SK-N-SH (cell line): ENCODE results near the gene PLK3. TPM values are rescaled to one million over a fixed set of nuclear protein-coding genes. Genes with fewer than 3 reads are reported as not detected.

ENCODE experiments used
- CTCF ChIA-PET: fragments of 300-600, 350-600 bp; formaldehyde crosslinking; extraction: SDS; loops from one replicate; lab custom pipeline; 2021; lab: Yijun Ruan, JAX
- POLR2A ChIA-PET: fragments of 350-600 bp; sonication (Branson Sonifier 250); formaldehyde crosslinking; extraction: SDS; loops from one replicate; lab custom pipeline; 2020; ENCODE audit warnings: antibody characterized with exemption, inconsistent platforms; lab: Yijun Ruan, JAX
- DNase-seq: peaks from one replicate; pipeline ENCODE4 v3.0.0; 2012
- H2AFZ ChIP-seq: fragments of 200-600 bp; sonication (generic); 2 replicates; pipeline ENCODE4 v1.8.1; 2016; ENCODE audit warnings: antibody characterized with exemption, mild to moderate bottlenecking, low read depth
- H3F3A ChIP-seq: fragments of 200-600 bp; sonication (generic); replicated peaks from 2 replicates; pipeline ENCODE3; 2016; ENCODE audit warnings: antibody characterized with exemption, mild to moderate bottlenecking; ENCODE audit not compliant: insufficient read depth
- H3K27ac ChIP-seq, 2 experiments: fragments of 200-500 bp in 1 of 2; fragments of 200-600 bp in 1 of 2; sonication (Bioruptor generic) in 1 of 2; sonication (generic), shearing (Covaris generic) in 1 of 2; 2 replicates each; pipeline versions ENCODE4 v1.5.1 to v1.6.1; 2014 to 2016; ENCODE audit warnings: low read depth in 2 of 2, inconsistent platforms in 1 of 2, low read length in 1 of 2, mild to moderate bottlenecking in 1 of 2, mixed read lengths in 1 of 2
- H3K27me3 ChIP-seq: fragments of 200-600 bp; sonication (generic), shearing (Covaris generic); 2 replicates; pipeline ENCODE4 v1.6.1; 2016; ENCODE audit warnings: mixed run types; ENCODE audit not compliant: insufficient read depth
- H3K36me3 ChIP-seq, 2 experiments: fragments of 200-500 bp in 1 of 2; fragments of 200-600 bp in 1 of 2; sonication (Bioruptor generic) in 1 of 2; sonication (generic) in 1 of 2; replicated peaks in 1 of 2; 2 replicates each; pipeline versions ENCODE3 to v1.5.1; 2014 to 2016; ENCODE audit warnings: low read length in 1 of 2, mild to moderate bottlenecking in 1 of 2; ENCODE audit not compliant: insufficient read depth in 2 of 2, control insufficient read depth in 1 of 2
- H3K4me1 ChIP-seq, 2 experiments: fragments of 200-500 bp in 1 of 2; fragments of 200-600 bp in 1 of 2; sonication (Bioruptor generic) in 1 of 2; sonication (generic), shearing (Covaris generic) in 1 of 2; 2 replicates each; pipeline versions ENCODE4 v1.5.1 to v1.6.1; 2014 to 2016; ENCODE audit warnings: low read depth in 1 of 2, low read length in 1 of 2, mixed run types in 1 of 2; ENCODE audit not compliant: insufficient read depth in 2 of 2, control insufficient read depth in 1 of 2
- H3K4me2 ChIP-seq: fragments of 200-600 bp; sonication (generic), shearing (Covaris generic); 2 replicates; pipeline ENCODE4 v1.6.1; 2017; ENCODE audit warnings: mixed run types
- H3K4me3 ChIP-seq, 2 experiments: fragments of 200-500 bp in 1 of 2; fragments of 200-600 bp in 1 of 2; sonication (Bioruptor generic) in 1 of 2; sonication (generic), shearing (Covaris generic) in 1 of 2; 2 replicates each; pipeline versions ENCODE4 v1.5.1 to v1.8.1; 2014 to 2016; ENCODE audit warnings: low read depth in 2 of 2, inconsistent platforms in 1 of 2, low read length in 1 of 2, mild to moderate bottlenecking in 1 of 2, mixed read lengths in 1 of 2, moderate library complexity in 1 of 2
- H3K79me2 ChIP-seq: fragments of 200-600 bp; sonication (generic); 2 replicates; pipeline ENCODE4 v1.8.1; 2017; ENCODE audit warnings: mild to moderate bottlenecking; ENCODE audit not compliant: insufficient read depth
- H3K9ac ChIP-seq: fragments of 200-600 bp; sonication (generic); 2 replicates; pipeline ENCODE4 v1.6.1; 2017; ENCODE audit warnings: mixed run types
- H3K9me2 ChIP-seq: fragments of 200-600 bp; sonication (generic); 2 replicates; pipeline ENCODE4 v1.6.1; 2017; ENCODE audit warnings: mixed run types
- H3K9me3 ChIP-seq: fragments of 200-600 bp; sonication (generic); 2 replicates; pipeline ENCODE4 v1.6.1; 2017; ENCODE audit warnings: mixed run types, mild to moderate bottlenecking, moderate library complexity
- H4K20me1 ChIP-seq: fragments of 200-600 bp; sonication (generic); 2 replicates; pipeline ENCODE4 v1.6.1; 2017; ENCODE audit warnings: mild to moderate bottlenecking, mixed run types; ENCODE audit not compliant: insufficient read depth
- CTCF ChIP-seq: fragments of 200-600 bp; sonication (generic); IDR thresholded peaks from 2 replicates; pipeline ENCODE4 v1.6.1; 2017; ENCODE audit warnings: antibody characterized with exemption, mild to moderate bottlenecking, moderate library complexity
- EZH2phosphoT487 ChIP-seq: fragments of 200-600 bp; sonication (generic); IDR thresholded peaks from 2 replicates; pipeline ENCODE4 v1.6.1; 2017; ENCODE audit warnings: low read depth, mixed run types, mild to moderate bottlenecking, antibody characterized with exemption, moderate library complexity, borderline replicate concordance
- FOXM1 ChIP-seq: IDR thresholded peaks from 2 replicates; pipeline ENCODE4 v1.4.0; 2012; ENCODE audit warnings: low read depth, mild to moderate bottlenecking
- GATA2 ChIP-seq: sonication (generic); formaldehyde crosslinking; IDR thresholded peaks from 2 replicates; pipeline ENCODE4 v1.5.0; 2020; ENCODE audit warnings: mild to moderate bottlenecking, missing genetic modification reagents
- IRF3 ChIP-seq: fragments of 150-350 bp; IDR thresholded peaks from 2 replicates; pipeline ENCODE4 v1.6.1; 2016; ENCODE audit warnings: mild to moderate bottlenecking, low read depth, low read length
- JUND ChIP-seq: IDR thresholded peaks from 2 replicates; pipeline ENCODE4 v1.4.0; 2012
- MAX ChIP-seq: IDR thresholded peaks from 2 replicates; pipeline ENCODE4 v1.4.0; 2012; ENCODE audit warnings: low read depth
- NFIC ChIP-seq: IDR thresholded peaks from 2 replicates; pipeline ENCODE4 v1.4.0; 2012; ENCODE audit warnings: borderline replicate concordance
- NRF1 ChIP-seq: IDR thresholded peaks from 2 replicates; pipeline ENCODE4 v1.6.1; 2012; ENCODE audit warnings: low read depth, mild to moderate bottlenecking, low read length
- PBX3 ChIP-seq: IDR thresholded peaks from 2 replicates; pipeline ENCODE4; 2012
- POLR2AphosphoS5 ChIP-seq: IDR thresholded peaks from 2 replicates; pipeline ENCODE4 v1.6.1; 2012; ENCODE audit warnings: low read depth, low read length
- RCOR1 ChIP-seq: fragments of 150-350 bp; IDR thresholded peaks from 2 replicates; pipeline ENCODE4 v1.6.1; 2017; ENCODE audit warnings: antibody characterized with exemption, low read length
- REST ChIP-seq: IDR thresholded peaks from 2 replicates; pipeline ENCODE4 v1.6.1; 2012; ENCODE audit warnings: mild to moderate bottlenecking, low read depth, low read length, moderate library complexity
- RFX5 ChIP-seq: IDR thresholded peaks from 2 replicates; pipeline ENCODE4 v1.6.1; 2012; ENCODE audit warnings: mild to moderate bottlenecking, improper control_type of control experiment, low read length
- RXRA ChIP-seq: IDR thresholded peaks from 2 replicates; pipeline ENCODE4 v1.4.0; 2012; ENCODE audit warnings: low read depth, mild to moderate bottlenecking, borderline replicate concordance
- SMC3 ChIP-seq: IDR thresholded peaks from 2 replicates; pipeline ENCODE4 v1.6.1; 2012; ENCODE audit warnings: low read depth, low read length, improper control_type of control experiment
- TCF12 ChIP-seq: IDR thresholded peaks from 2 replicates; pipeline ENCODE4 v1.4.0; 2012
- USF1 ChIP-seq: IDR thresholded peaks from 2 replicates; pipeline ENCODE4 v1.4.0; 2012; ENCODE audit warnings: low read depth, borderline replicate concordance
- USF2 ChIP-seq: fragments of 150-350 bp; IDR thresholded peaks from 2 replicates; pipeline ENCODE4 v1.6.1; 2017; ENCODE audit warnings: antibody characterized with exemption, low read length, low read depth, borderline replicate concordance
- ZBTB33 ChIP-seq: IDR thresholded peaks from 2 replicates; pipeline ENCODE4 v1.4.0; 2012; ENCODE audit warnings: low read depth, borderline replicate concordance
- WGBS: methylation state at CpG from one replicate; pipeline ENCODE4 v1.1.6; 2017; ENCODE audit warnings: low lambda C conversion rate; 5-methylcytosine and 5-hydroxymethylcytosine counted together
- polyA plus RNA-seq, 3 experiments: library from polyadenylated mRNA; depleted of rRNA; stranded (reverse); fragments of >200 nt; gene quantifications; 2 replicates each; pipeline ENCODE4 v1.2.3, GENCODE V29; 2012

PLK3 gene
- polyA plus RNA-seq, 1 of the 3 experiments (the other 2 are of a cell fraction), result 82.8 TPM

- Histone ChIP-seq H2AFZ (no peak overlapping the region), H3K79me2 (no peaks in the 10 kb centered on the region), H3K4me3 (no peak overlapping the region), H3K9ac (no peak overlapping the region), H3K27ac (no peak overlapping the region), H3K9me3 (no peaks in the 10 kb centered on the region), H3F3A (peaks cover 47% of the 10 kb centered on the region), H3K36me3 (peaks cover 0 to 9% of the 10 kb centered on the region in 2 experiments), H3K4me1 (peaks cover 5 to 7% of the 10 kb centered on the region in 2 experiments; a peak in 1 of 4 replicates), H3K9me2 (no peaks in the 10 kb centered on the region), H3K27me3 (no peaks in the 10 kb centered on the region), H4K20me1 (no peaks in the 10 kb centered on the region), H3K4me2 (no peak overlapping the region)
- no peak for DNase-seq
- WGBS, result 96% methylated on average over 7 of the region's 9 CpGs
- POLR2A ChIA-PET, result interaction anchor here (0.6 to 1.4 kb wide), 4 partner anchors 8 to 76 kb away, joined by 3 to 4 read pairs (median 4); partner anchors contain the start of gene PLK3
- TF ChIP-seq RCOR1 (no peak), MAX (no peak), CTCF (no peak), USF2 (no peak), RXRA (no peak), PBX3 (no peak), RFX5 (no peak), ZBTB33 (no peak), USF1 (no peak), REST (no peak), GATA2 (CRISPR knock-in tag) (no peak), SMC3 (no peak), NRF1 (no peak), FOXM1 (no peak), EZH2phosphoT487 (no peak), JUND (no peak), NFIC (no peak), IRF3 (no peak), TCF12 (no peak), POLR2AphosphoS5 (no peak)
- CTCF ChIA-PET, result interaction anchor here (1.1 to 1.5 kb wide), 6 partner anchors 9 to 479 kb away, joined by 3 to 6 read pairs (median 4); no protein-coding TSS in a partner anchor
Observed at GRCh38 chr1:44821240-44821715, 21.1 kb downstream of the PLK3 start.
